NOMO-1 treated with DMSO at 0.1 percent for 48 hours (cell line): ENCODE measurements around the gene PPP6R1.

Source experiments
- DNase-seq: peaks from one replicate; lab custom pipeline; 2025; ENCODE audit not compliant: unreplicated experiment; lab: John Stamatoyannopoulos, UW

PPP6R1 gene

GRCh38 chr19:55189403-55189835 lies 69.4 kb downstream of the PPP6R1 start:
- no peak for DNase-seq

- no peak for DNase-seq
These were observed 70.2 kb downstream of the PPP6R1 start for GRCh38 chr19:55188625-55189024.

- DNase-seq: no peak
These were observed 72.7 kb downstream of the PPP6R1 start for GRCh38 chr19:55186080-55186479.

DNA sequence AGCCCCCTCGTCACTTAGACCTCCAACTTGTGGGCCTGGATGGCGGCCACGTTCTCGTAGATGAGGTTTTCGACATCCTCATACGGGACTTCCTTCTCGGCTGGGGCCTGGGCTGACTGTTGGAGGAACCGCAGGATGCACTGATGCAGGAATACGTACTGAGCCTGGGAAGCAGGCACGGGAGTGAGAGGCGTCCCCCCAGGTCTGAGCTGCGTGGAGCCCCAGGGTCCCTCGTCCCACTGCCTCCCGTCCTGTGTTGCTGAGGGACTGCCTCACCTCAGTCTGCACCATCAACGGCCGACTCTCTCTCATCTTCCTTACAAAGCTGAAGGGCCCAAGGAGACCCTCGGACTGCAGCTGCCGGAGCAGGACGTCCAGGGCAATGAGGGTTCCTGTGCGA lies 77.1 kb downstream of the PPP6R1 start:
- no peak for DNase-seq
